Stimulated activated naive B cell treated with anti-CD40 and anti-IgM and Interleukin-4, amounts not matched to agents 10 μg/mL and 1 μg/mL and 100 μg/mL, for 72 hours (primary cell): Measurements from ENCODE around the gene PRKCE.

Source experiments
- ATAC-seq, 2 donors: fragments of 150-1000 bp; cut with Tn5 transposase; replicated peaks; 2 replicates each; pipeline ENCODE4 v1.10.0; 2021; ENCODE audit warnings: moderate library complexity in 1 of 2
- DNase-seq: peaks from one replicate; pipeline ENCODE4 v3.0.0; 2021
- H3K27ac Mint-ChIP-seq: one replicate; pipeline ENCODE4 v1.8.0; 2022; ENCODE audit warnings: mild to moderate bottlenecking, mixed read lengths
- H3K27me3 Mint-ChIP-seq, 2 donors: one replicate each; pipeline ENCODE4 v1.8.0; 2022; ENCODE audit warnings: mixed read lengths in 2 of 2
- H3K36me3 Mint-ChIP-seq, 2 donors: one replicate each; pipeline ENCODE4 v1.8.0; 2022; ENCODE audit warnings: mixed read lengths in 2 of 2, mild to moderate bottlenecking in 1 of 2
- H3K4me1 Mint-ChIP-seq, 2 donors: one replicate each; pipeline ENCODE4 v1.8.0; 2022; ENCODE audit warnings: mixed read lengths in 2 of 2, mild to moderate bottlenecking in 1 of 2
- H3K4me3 Mint-ChIP-seq, 2 donors: one replicate each; pipeline ENCODE4 v1.8.0; 2022; ENCODE audit warnings: mild to moderate bottlenecking in 2 of 2, mixed read lengths in 2 of 2, moderate library complexity in 1 of 2
- H3K9me3 Mint-ChIP-seq, 2 donors: one replicate each; pipeline ENCODE4 v1.8.0; 2022; ENCODE audit warnings: mixed read lengths in 2 of 2, mild to moderate bottlenecking in 1 of 2

PRKCE gene

GRCh38 chr2:45646289-45646688, 5.2 kb upstream of the PRKCE start:
- H3K4me1 Mint-ChIP-seq = peaks cover 13 to 26% of the 10 kb centered on the region in 2 donors
- no peaks in the 10 kb centered on the region for H3K9me3 Mint-ChIP-seq
- no peak for ATAC-seq
- H3K27me3 Mint-ChIP-seq = peaks cover 13 to 19% of the 10 kb centered on the region in 2 donors
- DNase-seq = no peak
- H3K4me3 Mint-ChIP-seq = no peak overlapping the region
- peaks cover 2 to 4% of the 10 kb centered on the region in 2 donors for H3K36me3 Mint-ChIP-seq
- no peak overlapping the region for H3K27ac Mint-ChIP-seq

DNA sequence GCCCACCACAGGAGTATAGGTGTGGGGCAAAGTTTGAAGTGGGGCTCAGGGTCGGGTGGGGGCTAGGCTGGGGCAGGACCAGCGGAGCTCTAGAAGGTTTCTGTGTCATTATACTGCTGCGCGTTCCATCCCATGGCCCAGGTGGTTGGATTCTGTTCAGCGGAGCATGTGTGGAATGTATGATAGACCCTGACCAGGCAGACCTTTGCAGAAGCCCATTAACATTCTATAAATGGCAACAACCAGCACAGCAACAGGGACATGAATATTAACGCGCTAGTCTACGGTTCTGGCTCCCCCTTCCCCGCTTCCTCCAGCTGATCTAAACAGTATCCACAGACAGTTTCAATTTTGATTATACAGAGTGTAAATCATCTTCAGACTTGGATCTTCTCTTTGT, 4.1 kb upstream of the PRKCE start:
- peaks cover 16 to 32% of the 10 kb centered on the region in 2 donors for H3K4me1 Mint-ChIP-seq
- H3K27me3 Mint-ChIP-seq = peaks cover 6 to 10% of the 10 kb centered on the region in 2 donors
- no peak overlapping the region for H3K4me3 Mint-ChIP-seq
- peaks cover 2 to 7% of the 10 kb centered on the region in 2 donors for H3K36me3 Mint-ChIP-seq
- DNase-seq = no peak
- no peaks in the 10 kb centered on the region for H3K9me3 Mint-ChIP-seq
- ATAC-seq = no peak
- no peak overlapping the region for H3K27ac Mint-ChIP-seq

DNA sequence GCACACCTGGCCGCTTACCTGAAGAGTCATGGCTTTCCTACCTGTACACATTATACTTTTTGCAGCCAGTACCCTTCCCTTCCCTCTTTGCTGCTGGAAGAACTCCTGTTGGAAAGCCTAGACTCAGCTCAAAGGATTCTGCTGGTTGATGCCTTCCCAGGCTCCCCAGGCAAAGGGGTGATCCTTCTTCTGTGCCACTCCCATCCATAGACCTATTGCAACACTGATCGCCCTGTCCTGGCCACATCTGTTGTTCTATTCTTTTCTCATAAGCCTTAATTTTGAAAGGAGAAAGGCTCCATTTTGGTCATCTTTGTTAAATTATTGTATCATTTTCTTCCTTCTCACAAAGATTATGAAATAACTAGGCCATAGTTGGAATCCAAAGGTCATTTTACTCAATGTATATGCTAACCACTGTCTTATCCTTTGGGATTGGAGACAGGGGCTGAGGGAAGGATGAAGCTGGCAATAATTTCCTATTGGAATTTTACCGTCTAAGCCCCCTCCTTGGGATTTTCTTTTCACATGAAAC, 3.4 kb upstream of the PRKCE start:
- Mint-ChIP-seq H3K27me3 (peaks cover 4 to 5% of the 10 kb centered on the region in 2 donors), H3K9me3 (no peaks in the 10 kb centered on the region), H3K27ac (no peak overlapping the region), H3K4me3 (no peak overlapping the region), H3K4me1 (peaks cover 23 to 37% of the 10 kb centered on the region in 2 donors), H3K36me3 (peaks cover 2 to 11% of the 10 kb centered on the region in 2 donors)
- DNase-seq (no peak), ATAC-seq (no peak)

DNA sequence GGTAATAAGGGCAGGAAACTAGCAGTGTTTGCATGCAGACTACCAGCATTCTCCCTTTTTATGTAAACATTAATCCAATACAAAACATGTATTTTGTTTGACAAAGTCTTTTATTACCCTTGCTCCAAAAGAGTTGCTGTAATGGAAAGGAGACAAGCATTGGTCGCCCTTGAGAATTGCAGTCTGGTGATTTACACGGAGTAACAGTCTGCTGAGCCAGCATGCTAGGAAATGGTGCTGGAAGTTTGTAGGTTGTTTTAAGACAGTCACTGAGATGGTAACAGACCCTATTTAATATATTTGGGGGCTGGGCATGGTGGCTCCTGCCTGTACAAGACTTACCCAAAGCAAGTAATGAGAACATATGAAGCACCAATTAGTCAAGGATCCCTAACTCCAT, 2.8 kb upstream of the PRKCE start:
- Mint-ChIP-seq H3K9me3 (no peaks in the 10 kb centered on the region), H3K27ac (no peak overlapping the region), H3K4me1 (peaks cover 20 to 37% of the 10 kb centered on the region in 2 donors), H3K27me3 (no peaks in the 10 kb centered on the region), H3K36me3 (peaks cover 2 to 11% of the 10 kb centered on the region in 2 donors), H3K4me3 (no peak overlapping the region)
- DNase-seq (no peak), ATAC-seq (no peak)

GRCh38 chr2:45649462-45649857, 2.0 kb upstream of the PRKCE start:
- Mint-ChIP-seq H3K4me3 (peak overlapping the region; percentile 89 to 91), H3K27ac (peak overlapping the region; percentile 54), H3K36me3 (peaks cover 6 to 16% of the 10 kb centered on the region in 2 donors), H3K9me3 (no peaks in the 10 kb centered on the region), H3K27me3 (no peaks in the 10 kb centered on the region), H3K4me1 (peaks cover 23 to 39% of the 10 kb centered on the region in 2 donors)
- no peak for DNase-seq
- no peak for ATAC-seq

- H3K36me3 Mint-ChIP-seq = peaks cover 6 to 16% of the 10 kb centered on the region in 2 donors
- ATAC-seq = peak; percentile 28 to 36
- no peaks in the 10 kb centered on the region for H3K27me3 Mint-ChIP-seq
- peaks cover 25 to 46% of the 10 kb centered on the region in 2 donors for H3K4me1 Mint-ChIP-seq
- H3K27ac Mint-ChIP-seq = peak overlapping the region; percentile 94
- peak; percentile 54 for DNase-seq
- peak overlapping the region; percentile 89 to 91 for H3K4me3 Mint-ChIP-seq
- no peaks in the 10 kb centered on the region for H3K9me3 Mint-ChIP-seq
Observed at GRCh38 chr2:45649858-45650811, 1.3 kb upstream of the PRKCE start.

DNA sequence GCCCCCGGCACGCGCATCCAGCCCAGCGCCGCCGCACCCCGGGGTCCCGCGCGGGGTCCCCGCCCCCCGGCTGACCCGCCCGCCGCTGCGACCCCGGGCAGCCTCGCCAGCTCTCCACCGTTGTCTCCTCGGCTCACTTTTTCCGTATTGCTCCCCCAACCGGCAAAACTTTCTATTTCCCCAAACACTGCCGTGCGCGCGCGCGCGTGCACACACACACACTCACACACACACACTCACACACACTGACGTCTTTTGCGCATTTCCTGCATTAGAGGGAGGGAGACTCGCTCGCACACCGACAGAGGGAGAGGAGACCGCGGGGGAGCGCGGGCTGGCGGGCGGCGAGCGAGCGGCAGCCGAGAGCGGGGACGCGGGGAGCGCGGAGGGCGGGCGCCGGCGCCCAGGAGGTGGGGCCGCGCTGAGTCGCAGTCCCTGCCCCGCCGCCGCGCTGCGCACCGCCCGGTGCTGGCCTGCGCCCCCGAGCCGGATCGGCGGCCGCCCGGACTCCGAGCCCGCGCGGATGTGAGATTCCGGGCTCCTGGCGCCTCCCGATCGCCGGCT, 542 bp upstream of the PRKCE start:
- H3K9me3 Mint-ChIP-seq = no peaks in the 10 kb centered on the region
- peaks cover 25 to 54% of the 10 kb centered on the region in 2 donors for H3K4me1 Mint-ChIP-seq
- DNase-seq (peak; percentile 91), ATAC-seq (peak; percentile 83 to 85)
- H3K27ac Mint-ChIP-seq = peak overlapping the region; percentile 94
- H3K36me3 Mint-ChIP-seq = peaks cover 6 to 18% of the 10 kb centered on the region in 2 donors
- peak overlapping the region; percentile 89 to 91 for H3K4me3 Mint-ChIP-seq
- H3K27me3 Mint-ChIP-seq = no peaks in the 10 kb centered on the region

- peaks cover 28 to 57% of the 10 kb centered on the region in 2 donors for H3K4me1 Mint-ChIP-seq
- peak; percentile 18 for DNase-seq
Observed at GRCh38 chr2:45652090-45653031, 886 bp downstream of the PRKCE start.

DNA sequence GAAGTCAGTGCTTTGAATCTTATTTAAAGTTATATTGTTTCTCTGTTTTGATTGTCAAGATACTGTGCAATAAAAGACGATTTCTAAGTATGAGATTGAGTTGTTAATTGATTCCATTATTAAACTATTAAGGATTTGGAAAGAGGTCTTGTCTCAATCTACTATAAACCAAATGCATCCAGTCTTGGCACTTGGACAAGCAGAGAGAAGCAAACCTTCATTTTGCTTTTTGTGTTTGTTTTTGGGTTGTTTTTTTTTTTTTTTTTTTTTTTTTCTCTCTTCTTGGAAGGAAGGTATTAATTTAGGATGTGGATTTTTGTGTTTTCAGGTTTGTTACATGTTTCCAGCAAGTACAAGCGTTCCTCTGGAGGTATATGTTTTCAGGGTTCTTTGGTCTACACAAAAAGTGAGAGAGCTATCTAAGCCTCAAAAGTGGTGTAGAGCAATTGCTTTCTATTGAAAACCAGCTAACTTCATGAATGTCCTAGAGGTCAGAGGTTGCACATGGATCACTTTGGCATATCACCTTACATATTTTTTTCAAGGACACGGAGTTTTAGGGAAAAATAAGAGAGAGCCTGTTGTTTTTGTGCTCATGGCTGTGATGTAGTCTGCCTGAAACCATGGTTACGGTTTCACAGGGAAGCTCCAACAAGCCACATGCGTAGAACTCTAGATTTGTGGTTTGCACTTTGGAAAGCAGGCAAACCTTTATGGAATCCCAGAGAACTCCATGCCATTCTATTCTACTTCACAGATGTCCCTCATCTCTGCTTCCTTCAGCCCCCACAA, 1.8 kb downstream of the PRKCE start:
- Mint-ChIP-seq H3K9me3 (no peaks in the 10 kb centered on the region), H3K4me1 (peaks cover 28 to 57% of the 10 kb centered on the region in 2 donors), H3K36me3 (peaks cover 6 to 22% of the 10 kb centered on the region in 2 donors), H3K27me3 (no peaks in the 10 kb centered on the region), H3K4me3 (peak overlapping the region; percentile 88 to 91), H3K27ac (peak overlapping the region; percentile 38)
- DNase-seq (no peak), ATAC-seq (no peak)

More at GRCh38 chr2:45652090-45653031, 886 bp downstream of the PRKCE start:
- H3K36me3 Mint-ChIP-seq = peaks cover 6 to 18% of the 10 kb centered on the region in 2 donors
- H3K27me3 Mint-ChIP-seq = no peaks in the 10 kb centered on the region
- peak overlapping the region; percentile 93 for H3K27ac Mint-ChIP-seq
- ATAC-seq = no peak
- no peaks in the 10 kb centered on the region for H3K9me3 Mint-ChIP-seq
- H3K4me3 Mint-ChIP-seq = peak overlapping the region; percentile 88 to 91

DNA sequence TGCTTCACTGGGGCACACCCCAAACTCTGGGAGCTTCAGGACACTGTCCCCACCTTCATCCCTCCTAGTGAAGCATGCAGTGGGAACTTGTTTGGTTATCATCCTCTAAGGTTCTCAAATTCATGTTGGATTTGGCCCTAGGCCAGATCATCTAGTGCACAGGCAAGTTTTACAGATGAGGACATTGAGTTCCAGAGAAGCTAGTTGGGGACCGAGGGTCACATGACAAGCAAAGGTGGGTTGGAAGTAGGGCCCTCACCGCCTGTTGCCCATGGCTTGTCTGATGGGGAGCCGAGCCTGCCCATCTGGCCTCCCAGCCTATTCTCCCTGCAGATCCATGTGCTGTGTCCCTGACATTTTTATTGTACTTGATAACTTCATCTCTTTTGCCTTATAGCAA, 2.8 kb downstream of the PRKCE start:
- H3K27me3 Mint-ChIP-seq = no peaks in the 10 kb centered on the region
- no peak overlapping the region for H3K27ac Mint-ChIP-seq
- H3K36me3 Mint-ChIP-seq = peaks cover 6 to 26% of the 10 kb centered on the region in 2 donors
- H3K4me1 Mint-ChIP-seq = peaks cover 32 to 63% of the 10 kb centered on the region in 2 donors
- DNase-seq = no peak
- ATAC-seq = no peak
- H3K9me3 Mint-ChIP-seq = no peaks in the 10 kb centered on the region
- H3K4me3 Mint-ChIP-seq = peak overlapping the region in 1 of 2 donors; percentile 91

- H3K27me3 Mint-ChIP-seq = no peaks in the 10 kb centered on the region
- peaks cover 19 to 26% of the 10 kb centered on the region in 2 donors for H3K36me3 Mint-ChIP-seq
- no peak overlapping the region for H3K4me3 Mint-ChIP-seq
- DNase-seq = no peak
- ATAC-seq = no peak
- H3K4me1 Mint-ChIP-seq = peaks cover 27 to 79% of the 10 kb centered on the region in 2 donors
- no peaks in the 10 kb centered on the region for H3K9me3 Mint-ChIP-seq
- H3K27ac Mint-ChIP-seq = no peak overlapping the region
Observed at GRCh38 chr2:45661828-45662227, 10.4 kb downstream of the PRKCE start.

- no peaks in the 10 kb centered on the region for H3K9me3 Mint-ChIP-seq
- peaks cover 21 to 76% of the 10 kb centered on the region in 2 donors for H3K4me1 Mint-ChIP-seq
- H3K27me3 Mint-ChIP-seq = no peaks in the 10 kb centered on the region
- no peak overlapping the region for H3K4me3 Mint-ChIP-seq
- H3K27ac Mint-ChIP-seq = no peak overlapping the region
- H3K36me3 Mint-ChIP-seq = peaks cover 15 to 19% of the 10 kb centered on the region in 2 donors
- ATAC-seq (peak; percentile 80 to 87), DNase-seq (no peak)
Observed at GRCh38 chr2:45664635-45665261, 13.3 kb downstream of the PRKCE start.

DNA sequence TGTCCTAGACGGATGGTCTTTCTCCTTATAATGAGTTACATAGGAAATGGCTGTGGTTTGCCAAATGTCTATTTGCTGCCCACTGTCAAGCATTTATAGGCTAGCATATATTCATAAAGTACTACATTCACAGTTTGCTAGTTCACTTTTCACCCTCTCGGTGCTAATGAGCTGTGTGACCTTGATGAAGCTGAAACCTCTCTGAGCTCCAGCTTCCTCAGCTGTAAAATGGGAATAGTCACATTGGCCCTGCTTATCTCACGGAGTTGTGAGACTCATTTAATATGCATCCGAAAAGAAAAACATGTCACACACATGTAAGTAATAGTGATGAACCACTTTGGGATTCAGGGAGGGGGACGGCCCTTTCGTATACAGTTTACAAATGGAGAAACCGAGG, 17.0 kb downstream of the PRKCE start:
- Mint-ChIP-seq H3K27me3 (no peaks in the 10 kb centered on the region), H3K27ac (no peak overlapping the region), H3K36me3 (peaks cover 12 to 17% of the 10 kb centered on the region in 2 donors), H3K4me1 (peaks cover 19 to 64% of the 10 kb centered on the region in 2 donors), H3K4me3 (no peak overlapping the region), H3K9me3 (peaks cover 3 to 4% of the 10 kb centered on the region in 2 donors)
- ATAC-seq (no peak), DNase-seq (no peak)
